Prostate gland (tissue), 2 donors: ENCODE measurements around the gene SMG1. TPM values are rescaled to one million over a fixed set of nuclear protein-coding genes. Genes with fewer than 3 reads are reported as not detected.

Experiments used
- DNase-seq: peaks from one replicate; pipeline ENCODE4 v3.0.0-alpha.2; 2019; ENCODE audit warnings: low spot score
- H3K27ac ChIP-seq, 2 donors: fragments of 200-600 bp; sonication (generic); 2 replicates each; pipeline ENCODE4 v1.5.1; 2017 to 2019
- H3K27me3 ChIP-seq: fragments of 200-600 bp; sonication (generic); replicated peaks from 2 replicates; pipeline ENCODE4 v1.5.1; 2019; ENCODE audit not compliant: insufficient read depth
- H3K36me3 ChIP-seq, 2 donors: fragments of 200-600 bp; sonication (generic); 1 replicate in 1 of 2; 2 replicates in 1 of 2; pipeline versions ENCODE4 v1.5.1 to v1.8.1; 2017 to 2019
- H3K4me1 ChIP-seq: fragments of 200-600 bp; sonication (generic); replicated peaks from 2 replicates; pipeline ENCODE4 v1.5.1; 2019
- H3K4me3 ChIP-seq, 2 donors: fragments of 200-600 bp; sonication (generic); 2 replicates each; pipeline ENCODE4 v1.5.1; 2017 to 2019
- H3K9me3 ChIP-seq: fragments of 200-600 bp; sonication (generic); 2 replicates; pipeline ENCODE4 v1.5.1; 2017
- POLR2A ChIP-seq: fragments of 450-650 bp; IDR thresholded peaks from one replicate; pipeline ENCODE4 v1.6.1; 2016; ENCODE audit warnings: antibody characterized with exemption, mild to moderate bottlenecking
- POLR2AphosphoS5 ChIP-seq: sonication (generic); formaldehyde crosslinking; IDR thresholded peaks from one replicate; pipeline ENCODE4 v1.6.1; 2017; ENCODE audit warnings: antibody characterized with exemption
- WGBS: methylation state at CpG from one replicate; pipeline ENCODE4 v1.1.5; 2018; 5-methylcytosine and 5-hydroxymethylcytosine counted together
- intact Hi-C: fragments of 100-400 bp; cut with DNase I; formaldehyde crosslinking; loops from one replicate; pipeline ENCODE4 v1.14.2; 2022
- total RNA-seq, 2 donors: library from RNA; depleted of rRNA; stranded (reverse); fragments of >200 nt; gene quantifications; one replicate each; pipeline ENCODE4 v1.1.0, GENCODE V29; 2016
- TF ChIP-seq, protein P1 (sequence below), 4 experiments: fragments of 200-600 bp in 2 of 4; fragments of 450-650 bp in 2 of 4; sonication (generic) in 2 of 4; IDR thresholded peaks; 1 replicate in 3 of 4; 2 replicates in 1 of 4; pipeline ENCODE4 v1.5.1; 2016 to 2019; ENCODE audit warnings: antibody characterized with exemption in 4 of 4, mild to moderate bottlenecking in 2 of 4, moderate library complexity in 2 of 4

Gene SMG1
- total RNA-seq, 2 donors from 2014 or later, result 67.0 to 95.7 TPM

DNA sequence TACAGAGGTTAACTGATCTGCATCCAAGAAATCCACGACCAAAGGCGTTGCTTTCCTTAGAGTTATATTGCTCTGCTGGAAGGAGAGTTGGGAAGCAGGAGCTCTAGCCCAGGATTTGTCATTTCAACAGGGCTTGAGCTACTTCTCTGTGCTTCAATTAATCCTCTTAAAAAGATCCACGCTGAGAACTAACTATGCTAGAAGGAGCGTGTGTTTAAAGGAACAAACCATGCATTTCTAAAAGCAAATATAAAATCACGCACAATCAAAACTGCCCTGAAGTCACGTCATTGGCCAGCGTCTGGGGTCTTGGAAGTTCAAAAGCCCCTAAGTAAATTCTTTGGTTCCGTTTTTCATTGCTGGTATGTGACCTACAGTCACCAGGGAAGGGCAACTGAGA, 125.9 kb downstream of the SMG1 start:
- H3K27ac ChIP-seq, result peak overlapping the region; percentile 86 to 89

DNA sequence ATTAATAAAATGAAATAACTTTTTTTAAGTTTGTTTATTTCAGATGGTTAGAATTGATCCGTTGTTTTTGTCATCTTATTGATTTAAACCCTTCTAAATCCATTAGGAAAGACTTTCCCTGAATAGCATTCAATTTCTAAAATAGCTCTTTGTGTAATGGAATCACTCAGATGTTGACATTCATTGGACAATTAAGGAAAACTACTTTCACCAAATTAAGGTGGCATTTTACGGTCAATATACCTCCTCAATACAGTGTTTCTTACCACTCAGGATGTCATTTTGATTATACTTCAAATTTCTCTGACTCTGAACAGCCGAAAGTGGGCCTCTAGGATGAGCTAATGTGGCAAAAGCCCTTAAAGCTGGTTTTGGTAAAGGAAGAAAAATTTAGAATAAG, 126.7 kb downstream of the SMG1 start:
- WGBS, result 74% methylated on average over 3 of the region's 3 CpGs
- Histone ChIP-seq H3K36me3 (no peaks in the 10 kb centered on the region), H3K4me1 (peaks cover 5% of the 10 kb centered on the region), H3K27me3 (no peaks in the 10 kb centered on the region), H3K9me3 (no peaks in the 10 kb centered on the region), H3K27ac (no peak overlapping the region), H3K4me3 (no peak overlapping the region)
- DNase-seq, result no peak
- intact Hi-C loops, result no loop called here
- TF ChIP-seq, protein P1, sequence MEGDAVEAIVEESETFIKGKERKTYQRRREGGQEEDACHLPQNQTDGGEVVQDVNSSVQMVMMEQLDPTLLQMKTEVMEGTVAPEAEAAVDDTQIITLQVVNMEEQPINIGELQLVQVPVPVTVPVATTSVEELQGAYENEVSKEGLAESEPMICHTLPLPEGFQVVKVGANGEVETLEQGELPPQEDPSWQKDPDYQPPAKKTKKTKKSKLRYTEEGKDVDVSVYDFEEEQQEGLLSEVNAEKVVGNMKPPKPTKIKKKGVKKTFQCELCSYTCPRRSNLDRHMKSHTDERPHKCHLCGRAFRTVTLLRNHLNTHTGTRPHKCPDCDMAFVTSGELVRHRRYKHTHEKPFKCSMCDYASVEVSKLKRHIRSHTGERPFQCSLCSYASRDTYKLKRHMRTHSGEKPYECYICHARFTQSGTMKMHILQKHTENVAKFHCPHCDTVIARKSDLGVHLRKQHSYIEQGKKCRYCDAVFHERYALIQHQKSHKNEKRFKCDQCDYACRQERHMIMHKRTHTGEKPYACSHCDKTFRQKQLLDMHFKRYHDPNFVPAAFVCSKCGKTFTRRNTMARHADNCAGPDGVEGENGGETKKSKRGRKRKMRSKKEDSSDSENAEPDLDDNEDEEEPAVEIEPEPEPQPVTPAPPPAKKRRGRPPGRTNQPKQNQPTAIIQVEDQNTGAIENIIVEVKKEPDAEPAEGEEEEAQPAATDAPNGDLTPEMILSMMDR (IDR thresholded peaks at IDR 0.05), result no peak
- no peak for TF ChIP-seq POLR2AphosphoS5
- TF ChIP-seq POLR2A, result no peak

More for the DNA sequence above, 125.9 kb downstream of the SMG1 start:
- Histone ChIP-seq H3K36me3 (no peaks in the 10 kb centered on the region), H3K4me3 (peak overlapping the region; percentile 81 to 82), H3K27me3 (no peaks in the 10 kb centered on the region), H3K4me1 (peaks cover 5% of the 10 kb centered on the region), H3K9me3 (no peaks in the 10 kb centered on the region)
- DNase-seq, result no peak
- intact Hi-C loops, result loop anchor here (2.0 kb wide), 2 partner anchors 127 to 169 kb away; partner anchors contain the start of gene SMG1
- no peak for TF ChIP-seq POLR2A
- TF ChIP-seq, protein P1 (IDR thresholded peaks at IDR 0.05), result no peak
- TF ChIP-seq POLR2AphosphoS5, result no peak
- WGBS, result 2% methylated on average over 8 of the region's 8 CpGs

DNA sequence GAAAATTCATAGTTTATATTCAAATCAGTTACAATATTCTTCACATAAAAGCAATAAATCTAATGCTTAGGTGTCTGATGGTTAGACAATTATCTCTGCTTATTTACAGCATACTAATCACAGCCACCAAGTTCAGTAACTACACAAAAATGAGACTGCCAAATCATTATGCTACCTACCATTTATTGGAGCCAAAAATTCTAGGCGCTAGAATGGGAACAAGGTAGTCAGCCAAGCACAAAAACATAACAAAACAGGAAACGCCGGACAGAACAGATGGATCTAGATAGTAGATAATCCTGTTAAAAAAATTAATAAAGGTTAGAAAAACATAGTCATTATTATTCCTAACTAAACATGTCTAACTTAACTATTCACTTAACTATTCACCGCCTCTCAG, 128.5 kb downstream of the SMG1 start:
- WGBS, result 30% methylated on average over 4 of the region's 4 CpGs
- no peaks in the 10 kb centered on the region for H3K9me3 ChIP-seq
- H3K27me3 ChIP-seq, result no peaks in the 10 kb centered on the region
- intact Hi-C loops, result no loop called here
- TF ChIP-seq, protein P1 (IDR thresholded peaks at IDR 0.05), result no peak
- peak; percentile 6 for TF ChIP-seq POLR2AphosphoS5
- H3K27ac ChIP-seq, result peak overlapping the region in 1 of 2 donors; percentile 6
- no peak for DNase-seq
- H3K4me3 ChIP-seq, result no peak overlapping the region
- H3K4me1 ChIP-seq, result peaks cover 5% of the 10 kb centered on the region
- peaks cover 0 to 3% of the 10 kb centered on the region in 2 donors for H3K36me3 ChIP-seq

DNA sequence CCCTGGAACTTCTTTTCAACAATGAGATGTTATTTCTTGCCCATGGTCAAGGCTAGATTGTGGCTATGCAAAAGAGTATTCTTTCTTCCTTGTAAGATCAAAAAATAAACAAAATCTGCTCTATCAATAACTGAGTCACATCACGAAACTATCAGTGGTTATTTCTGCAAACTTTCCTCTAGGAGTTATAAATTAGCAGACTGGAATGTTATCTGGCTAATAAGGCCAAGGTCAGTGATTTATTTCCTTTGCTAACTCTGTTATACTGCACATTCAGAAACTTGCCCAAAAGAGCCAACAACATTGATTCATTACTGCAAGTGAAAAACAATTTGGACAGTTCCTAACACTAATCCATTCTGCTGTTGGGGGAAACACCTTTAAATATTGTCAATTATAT, 129.8 kb downstream of the SMG1 start:
- Histone ChIP-seq H3K4me3 (no peak overlapping the region), H3K9me3 (no peaks in the 10 kb centered on the region), H3K27me3 (no peaks in the 10 kb centered on the region), H3K27ac (no peak overlapping the region), H3K36me3 (peaks cover 0 to 3% of the 10 kb centered on the region in 2 donors), H3K4me1 (peaks cover 5% of the 10 kb centered on the region)
- DNase-seq, result no peak
- TF ChIP-seq POLR2AphosphoS5, result no peak
- TF ChIP-seq POLR2A, result no peak
- TF ChIP-seq, protein P1 (IDR thresholded peaks at IDR 0.05), result no peak
- intact Hi-C loops, result no loop called here
- 61% methylated on average over 1 of the region's 1 CpG for WGBS

DNA sequence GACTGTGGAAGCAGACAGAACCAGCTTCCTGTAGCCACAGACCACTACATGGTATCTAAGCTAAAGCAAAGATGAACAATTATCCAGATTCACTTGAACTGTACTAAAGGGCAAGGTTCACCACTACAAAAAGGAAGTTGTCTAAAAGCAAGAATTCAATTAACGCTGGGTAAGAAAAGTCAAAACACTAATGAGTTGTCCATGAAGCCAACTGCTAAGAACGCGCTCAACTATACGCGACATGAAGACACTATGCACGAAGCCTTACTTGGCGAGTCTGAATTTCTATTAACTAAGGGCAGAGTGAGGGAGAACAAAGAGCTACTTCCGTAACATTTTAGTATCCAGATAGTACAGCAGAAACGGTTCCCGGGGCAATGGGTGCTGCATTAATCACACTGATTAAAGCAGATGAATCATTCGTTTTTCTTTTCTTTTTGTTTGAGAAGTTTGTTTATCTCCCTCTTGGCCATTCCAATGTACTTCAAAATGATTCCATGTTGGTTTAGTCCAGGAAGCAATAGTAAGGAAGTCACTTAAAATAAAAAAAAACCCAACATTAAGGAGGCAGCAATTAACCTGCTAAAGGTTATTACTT, 133.3 kb downstream of the SMG1 start:
- no peak overlapping the region for H3K4me3 ChIP-seq
- H3K36me3 ChIP-seq, result peaks cover 0 to 3% of the 10 kb centered on the region in 2 donors
- H3K4me1 ChIP-seq, result peaks cover 8% of the 10 kb centered on the region
- no peak overlapping the region for H3K27ac ChIP-seq
- 92% methylated on average over 11 of the region's 11 CpGs for WGBS
- TF ChIP-seq POLR2AphosphoS5, result no peak
- TF ChIP-seq, protein P1 (IDR thresholded peaks at IDR 0.05), result no peak
- no peak for TF ChIP-seq POLR2A
- no peaks in the 10 kb centered on the region for H3K27me3 ChIP-seq
- H3K9me3 ChIP-seq, result no peaks in the 10 kb centered on the region
- no peak for DNase-seq
- intact Hi-C loops, result no loop called here
